Astrocyte of the spinal cord (primary cell): ENCODE measurements around the gene UQCR10.

Experiments used
- DNase-seq: peaks from one replicate; pipeline ENCODE4 v3.0.0; 2011; ENCODE audit warnings: low read depth, low spot score
- H3K4me3 ChIP-seq: 2 replicates; pipeline ENCODE4 v1.5.1; 2011; ENCODE audit warnings: low read depth, mild to moderate bottlenecking, low read length, moderate library complexity
- CTCF ChIP-seq: IDR thresholded peaks from 2 replicates; pipeline ENCODE4 v1.5.1; 2012; ENCODE audit warnings: low read depth, mild to moderate bottlenecking, low read length, inconsistent platforms
- in situ Hi-C: cut with HindIII; loops from 2 replicates; pipeline ENCODE4 v1.10.0; 2017; ENCODE audit warnings: low sequenced_read_pairs

Gene UQCR10

GRCh38 chr22:29727131-29727523, 40.0 kb upstream of the UQCR10 start:
- no peak overlapping the region for H3K4me3 ChIP-seq
- TF ChIP-seq CTCF, result peak; percentile 54
- in situ Hi-C loops, result no loop called here
- no peak for DNase-seq

DNA sequence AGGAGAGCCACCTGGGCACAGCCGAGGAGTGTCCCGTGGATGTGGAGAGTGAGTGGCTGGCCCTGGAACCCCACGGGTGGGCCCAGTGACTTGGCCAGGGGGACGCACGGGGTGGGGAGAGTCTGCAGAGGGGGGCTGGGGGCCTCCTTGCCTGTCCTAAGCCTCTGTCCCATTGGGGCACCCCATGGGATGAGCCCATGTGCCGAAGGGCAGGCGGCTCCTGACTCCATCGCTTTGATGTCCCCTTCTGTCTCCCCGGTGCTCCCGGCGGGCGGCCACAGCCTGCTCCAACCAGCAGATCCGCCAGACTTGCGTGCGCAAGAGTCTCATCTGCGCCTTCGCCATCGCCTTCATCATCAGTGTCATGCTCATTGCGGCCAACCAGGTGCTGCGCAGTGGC, 38.0 kb upstream of the UQCR10 start:
- no peak for DNase-seq
- no peak for TF ChIP-seq CTCF
- no peak overlapping the region for H3K4me3 ChIP-seq
- in situ Hi-C loops, result no loop called here

DNA sequence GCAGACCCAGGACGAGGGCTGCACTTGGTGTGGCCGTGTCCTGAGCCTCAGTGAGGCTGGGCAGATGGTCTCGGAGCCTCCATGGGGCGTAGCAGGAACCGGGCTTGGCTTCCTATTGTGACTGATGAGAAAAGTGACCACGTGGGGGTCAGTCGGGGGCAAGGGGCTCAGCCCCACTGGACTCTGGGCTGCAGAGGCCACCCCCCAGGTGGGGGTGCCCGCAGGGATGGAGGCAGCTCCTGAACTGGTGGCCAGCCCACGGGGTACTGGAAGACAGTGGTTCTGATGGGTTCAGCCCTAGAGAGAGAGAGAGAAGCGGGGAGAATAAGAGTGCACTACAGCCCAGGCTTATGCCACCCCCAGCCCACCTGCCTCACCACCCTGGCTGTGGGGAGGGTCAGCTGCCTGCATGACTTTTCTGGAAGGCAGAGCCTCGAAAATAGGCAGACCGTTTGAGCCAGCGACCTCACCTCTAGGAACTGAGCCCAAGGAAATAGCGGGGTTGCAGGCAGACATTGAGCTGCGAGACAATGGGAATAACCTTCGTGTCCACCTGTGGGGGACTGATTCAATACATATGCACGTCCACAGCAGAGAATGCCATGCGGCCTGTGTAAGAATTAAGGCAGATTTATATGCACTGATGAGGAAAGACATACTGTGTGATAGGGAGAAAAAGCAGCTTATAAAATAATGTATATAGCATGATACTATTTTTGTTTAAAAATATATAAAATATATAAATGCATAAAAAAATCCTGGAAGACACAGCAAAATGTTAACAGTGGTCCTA, 35.9 kb upstream of the UQCR10 start:
- no peak for TF ChIP-seq CTCF
- DNase-seq, result no peak
- in situ Hi-C loops, result no loop called here
- H3K4me3 ChIP-seq, result no peak overlapping the region

DNA sequence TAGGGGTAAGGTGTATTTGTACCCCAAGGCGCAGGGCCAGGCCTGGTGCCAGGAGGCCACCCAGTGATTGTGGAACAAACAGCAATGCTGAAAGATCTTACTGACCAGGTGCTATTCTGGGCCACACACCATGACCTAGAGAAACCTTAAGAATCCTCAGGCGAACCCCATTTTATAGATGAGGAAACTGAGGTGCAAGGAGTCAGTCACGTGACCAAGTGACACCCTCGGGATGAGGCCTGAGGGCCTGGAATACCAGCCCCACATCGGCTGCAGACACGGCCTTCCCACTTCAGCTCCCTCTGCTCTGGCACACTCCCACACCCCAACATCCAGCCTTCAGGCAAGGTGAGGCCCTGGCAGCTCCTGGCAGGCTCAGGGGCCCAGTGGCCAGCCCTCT, 34.3 kb upstream of the UQCR10 start:
- TF ChIP-seq CTCF, result no peak
- in situ Hi-C loops, result no loop called here
- H3K4me3 ChIP-seq, result no peak overlapping the region

DNA sequence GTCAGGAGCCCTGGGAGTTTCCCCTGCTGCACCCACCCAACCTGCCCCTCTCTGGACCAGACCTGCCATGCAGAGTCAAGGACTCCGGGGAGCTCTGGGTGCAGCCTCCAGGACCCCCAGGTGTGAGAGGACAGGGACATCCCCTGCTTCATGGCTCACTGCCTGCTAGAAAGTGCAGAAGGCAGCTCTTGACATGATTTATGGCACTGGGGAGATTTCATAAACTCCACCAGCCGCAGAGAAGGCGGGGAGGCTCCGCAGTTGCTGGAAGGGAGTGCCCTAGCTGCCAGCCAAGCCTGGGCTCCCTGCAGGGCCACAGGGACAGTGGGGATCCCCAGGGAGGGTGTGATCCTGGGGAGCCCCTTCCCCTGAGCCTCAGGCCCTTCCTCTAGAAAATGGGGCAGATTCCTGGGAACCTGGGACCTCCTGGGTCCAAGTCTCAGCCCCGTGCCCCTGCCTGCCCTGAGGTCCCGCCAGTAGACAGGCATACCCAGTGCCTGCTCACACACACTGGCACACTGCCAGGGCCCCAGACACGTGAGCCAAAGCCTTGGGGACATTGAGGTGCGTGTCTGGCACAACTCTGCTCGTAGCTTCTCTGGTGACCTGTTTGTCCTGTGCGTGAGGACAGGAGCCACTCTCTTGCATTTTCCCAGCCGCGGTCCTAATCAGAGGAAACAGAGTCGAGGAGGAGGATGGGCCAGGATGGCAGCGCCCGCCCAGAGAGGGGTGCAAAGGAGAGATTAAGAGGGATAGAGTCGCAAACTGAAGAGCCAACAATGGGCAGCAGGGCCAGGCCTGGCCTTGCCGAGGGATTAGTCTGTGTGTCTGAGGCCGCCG, 33.6 kb upstream of the UQCR10 start:
- in situ Hi-C loops, result no loop called here
- no peak for DNase-seq
- no peak for TF ChIP-seq CTCF
- no peak overlapping the region for H3K4me3 ChIP-seq

More for the DNA sequence above, 34.3 kb upstream of the UQCR10 start:
- DNase-seq, result no peak

- in situ Hi-C loops, result no loop called here
- TF ChIP-seq CTCF, result no peak
Measured at GRCh38 chr22:29734406-29734805, 32.8 kb upstream of the UQCR10 start.

More at GRCh38 chr22:29734406-29734805, 32.8 kb upstream of the UQCR10 start:
- DNase-seq, result no peak
- no peak overlapping the region for H3K4me3 ChIP-seq
